Measurements from ENCODE around the gene ZNF775. TPM values are rescaled to one million over a fixed set of nuclear protein-coding genes. Genes with fewer than 3 reads are reported as not detected.
A peak's percentile ranks its signal among the peaks of the same experiment; 100 is the strongest.

ZNF775 gene
- total RNA-seq, 2 donors from 2014 or later, result 11.0 to 11.3 TPM

- intact Hi-C loops (cut with DNase I), result loop anchor here (5.0 kb wide), 1 partner anchor 43 kb away; no protein-coding TSS in a partner anchor
- no peak for TF ChIP-seq CTCF (IDR thresholded peaks at IDR 0.05)
- H3K27ac ChIP-seq, result peak overlapping the region; percentile 97
- no peaks in the 10 kb centered on the region for H3K27me3 ChIP-seq
- H3K4me3 ChIP-seq, result peak overlapping the region; percentile 65
- no peak for DNase-seq
- H3K9me3 ChIP-seq, result no peaks in the 10 kb centered on the region
- H3K9ac ChIP-seq (ENCODE audit: low read depth in 2 of 2, low read length in 2 of 2), result peak overlapping the region; percentile 93 to 99
- no peaks in the 10 kb centered on the region for H3K36me3 ChIP-seq
- peaks cover 11% of the 10 kb centered on the region for H3K4me1 ChIP-seq
These were observed 9.2 kb upstream of the ZNF775 start for GRCh38 chr7:150369748-150370501.

- Histone ChIP-seq H3K36me3 (no peaks in the 10 kb centered on the region), H3K27ac (peak overlapping the region; percentile 97), H3K27me3 (no peaks in the 10 kb centered on the region), H3K4me1 (peaks cover 11% of the 10 kb centered on the region), H3K9me3 (no peaks in the 10 kb centered on the region), H3K4me3 (peak overlapping the region; percentile 65), H3K9ac (ENCODE audit: low read depth in 2 of 2, low read length in 2 of 2) (peak overlapping the region; percentile 14 to 99)
- no peak for DNase-seq
- intact Hi-C loops (cut with DNase I), result loop anchor here (5.0 kb wide), 1 partner anchor 43 kb away; no protein-coding TSS in a partner anchor
- no peak for TF ChIP-seq CTCF (IDR thresholded peaks at IDR 0.05)
These were observed 8.5 kb upstream of the ZNF775 start for GRCh38 chr7:150370612-150371071.

GRCh38 chr7:150371131-150371995, 7.8 kb upstream of the ZNF775 start:
- Histone ChIP-seq H3K9ac (ENCODE audit: low read depth in 2 of 2, low read length in 2 of 2) (peak overlapping the region; percentile 57 to 99), H3K36me3 (no peaks in the 10 kb centered on the region), H3K4me1 (peaks cover 13% of the 10 kb centered on the region), H3K9me3 (no peaks in the 10 kb centered on the region), H3K4me3 (peak overlapping the region; percentile 20), H3K27me3 (no peaks in the 10 kb centered on the region), H3K27ac (peak overlapping the region; percentile 97)
- no peak for DNase-seq
- TF ChIP-seq CTCF (IDR thresholded peaks at IDR 0.05), result no peak
- intact Hi-C loops (cut with DNase I), result loop anchor here (5.0 kb wide), 1 partner anchor 44 kb away; no protein-coding TSS in a partner anchor

- Histone ChIP-seq H3K9ac (ENCODE audit: low read depth in 2 of 2, low read length in 2 of 2) (peak overlapping the region; percentile 57 to 99), H3K4me1 (peaks cover 18% of the 10 kb centered on the region), H3K27me3 (no peaks in the 10 kb centered on the region), H3K4me3 (peak overlapping the region; percentile 20), H3K9me3 (no peaks in the 10 kb centered on the region), H3K36me3 (no peaks in the 10 kb centered on the region), H3K27ac (peak overlapping the region; percentile 97)
- intact Hi-C loops (cut with DNase I), result loop anchor here (5.0 kb wide), 1 partner anchor 45 kb away; no protein-coding TSS in a partner anchor
- no peak for TF ChIP-seq CTCF (IDR thresholded peaks at IDR 0.05)
- no peak for DNase-seq
These were observed 7.2 kb upstream of the ZNF775 start for GRCh38 chr7:150371996-150372270.

GRCh38 chr7:150372271-150373048, 6.7 kb upstream of the ZNF775 start:
- H3K36me3 ChIP-seq, result no peaks in the 10 kb centered on the region
- TF ChIP-seq CTCF (IDR thresholded peaks at IDR 0.05), result no peak
- H3K27me3 ChIP-seq, result no peaks in the 10 kb centered on the region
- H3K4me1 ChIP-seq, result peaks cover 19% of the 10 kb centered on the region
- DNase-seq, result peak; percentile 75
- intact Hi-C loops (cut with DNase I), result loop anchor here (5.0 kb wide), 1 partner anchor 45 kb away; no protein-coding TSS in a partner anchor
- H3K9ac ChIP-seq (ENCODE audit: low read depth in 2 of 2, low read length in 2 of 2), result peak overlapping the region; percentile 54 to 99
- H3K9me3 ChIP-seq, result no peaks in the 10 kb centered on the region
- H3K4me3 ChIP-seq, result peak overlapping the region; percentile 20
- H3K27ac ChIP-seq, result peak overlapping the region; percentile 97

Measured in colonic mucosa (tissue), 4 donors.